HG02798 (cell line): Measurements from ENCODE around the gene CABYR.

Experiments
- ATAC-seq: cut with Tn5 transposase; IDR thresholded peaks from one replicate; pipeline ENCODE4 v1.9.1; 2021; ENCODE audit warnings: mild to moderate bottlenecking; ENCODE audit not compliant: unreplicated experiment, poor library complexity

CABYR gene, protein sequence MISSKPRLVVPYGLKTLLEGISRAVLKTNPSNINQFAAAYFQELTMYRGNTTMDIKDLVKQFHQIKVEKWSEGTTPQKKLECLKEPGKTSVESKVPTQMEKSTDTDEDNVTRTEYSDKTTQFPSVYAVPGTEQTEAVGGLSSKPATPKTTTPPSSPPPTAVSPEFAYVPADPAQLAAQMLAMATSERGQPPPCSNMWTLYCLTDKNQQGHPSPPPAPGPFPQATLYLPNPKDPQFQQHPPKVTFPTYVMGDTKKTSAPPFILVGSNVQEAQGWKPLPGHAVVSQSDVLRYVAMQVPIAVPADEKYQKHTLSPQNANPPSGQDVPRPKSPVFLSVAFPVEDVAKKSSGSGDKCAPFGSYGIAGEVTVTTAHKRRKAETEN

DNA sequence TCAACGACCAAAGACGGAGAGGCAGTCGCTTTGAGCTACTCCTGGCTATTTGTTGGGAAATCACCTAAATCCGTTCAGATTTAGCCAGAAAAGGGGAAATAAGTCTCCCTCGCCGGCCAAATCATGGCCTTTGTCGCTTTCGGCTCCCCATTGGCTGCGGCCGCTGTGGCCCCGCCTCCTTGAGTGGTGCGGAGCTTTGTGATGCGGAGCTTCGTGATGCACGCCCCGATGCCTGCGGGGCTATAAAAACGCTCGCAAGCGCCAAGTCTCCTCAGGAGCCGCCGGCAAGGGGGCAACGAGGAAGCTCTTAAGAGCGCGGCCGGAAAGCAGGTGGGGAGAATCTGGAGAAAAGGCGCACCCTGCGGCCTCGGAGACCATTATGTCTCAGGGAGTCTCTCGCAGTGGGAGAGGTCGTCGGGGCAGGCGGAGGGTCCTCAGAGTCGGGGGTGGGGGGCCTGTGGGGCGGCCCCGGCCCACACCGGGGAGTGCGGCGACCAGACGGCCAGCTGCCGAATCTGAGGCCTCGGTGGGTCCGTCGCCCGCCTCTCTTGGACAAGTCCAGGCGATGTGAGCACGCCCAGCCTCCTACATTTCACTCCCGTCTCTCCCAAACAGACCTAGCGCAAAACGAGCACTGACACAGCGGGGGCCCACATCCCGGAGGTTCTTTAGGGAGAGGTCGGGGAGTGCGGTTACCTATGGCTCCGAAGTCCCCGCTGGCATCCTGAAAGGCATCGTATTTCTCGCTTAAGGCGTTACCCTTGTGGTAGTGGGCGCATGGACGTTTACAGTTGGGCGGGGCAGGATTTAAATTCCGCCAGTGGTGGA is at the start of gene CABYR:
Gene CABYR (plus strand): TSS at position 274 of the 828 bp plus-strand sequence. CDS start 4,053 bp downstream, outside the sequence.
- peak; percentile 95 for ATAC-seq

DNA sequence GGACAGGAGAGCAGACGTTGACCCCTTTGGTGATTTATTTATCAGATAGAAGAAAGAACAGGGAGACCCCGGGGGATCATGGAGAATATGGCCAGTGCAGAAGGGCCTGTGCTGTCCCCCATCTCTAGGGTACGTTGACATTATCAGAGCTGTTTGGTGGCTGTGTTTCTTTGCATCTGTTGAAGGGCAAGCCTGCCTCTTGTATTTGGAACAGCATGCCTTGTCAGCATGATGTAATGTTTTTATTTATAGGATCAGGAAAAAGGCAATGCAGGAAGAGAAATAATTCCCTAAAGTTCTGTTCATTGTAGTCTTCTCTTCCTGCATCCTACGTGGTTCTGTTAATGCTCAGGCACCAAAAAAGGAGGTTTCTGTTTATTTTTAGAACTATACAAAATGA is 49.8 kb upstream of the CABYR start:
- ATAC-seq: no peak

DNA sequence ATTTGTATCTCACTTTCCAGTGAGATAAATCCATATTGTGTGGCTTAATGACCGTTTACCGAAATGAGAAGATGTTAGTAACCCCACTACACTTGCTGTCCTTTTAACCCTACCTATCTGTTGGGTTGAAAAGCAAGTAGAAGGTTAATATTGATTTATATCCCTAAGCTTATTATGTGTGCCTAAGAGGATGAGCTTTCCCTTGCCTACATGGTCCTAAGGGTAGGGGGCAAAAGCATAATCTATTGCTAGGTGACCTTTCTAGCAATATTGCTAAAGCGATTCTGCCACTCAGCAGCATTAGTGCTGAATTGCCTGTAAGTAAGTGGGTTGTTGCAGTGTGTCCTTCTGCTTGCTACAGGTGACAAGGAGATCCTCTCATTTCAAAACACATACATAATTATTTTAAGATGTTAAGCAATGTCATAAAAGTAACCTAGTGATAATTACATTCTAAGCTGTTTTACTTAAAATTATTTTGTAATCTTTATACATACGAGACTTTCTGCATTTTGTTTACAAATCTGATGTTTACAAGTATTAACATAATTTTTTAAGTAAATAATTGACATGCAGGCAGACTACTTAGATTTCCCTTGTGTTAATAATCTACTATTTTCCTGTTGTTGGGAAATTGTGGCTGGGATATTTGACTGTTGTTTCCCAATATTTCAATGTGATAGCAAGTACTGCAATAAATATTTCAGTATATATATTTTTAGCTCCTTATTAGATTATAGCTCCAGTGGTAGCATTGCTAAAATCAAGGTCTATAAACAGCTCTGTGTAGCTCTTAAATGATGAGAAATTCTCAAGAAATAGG is 49.1 kb upstream of the CABYR start:
- no peak for ATAC-seq

DNA sequence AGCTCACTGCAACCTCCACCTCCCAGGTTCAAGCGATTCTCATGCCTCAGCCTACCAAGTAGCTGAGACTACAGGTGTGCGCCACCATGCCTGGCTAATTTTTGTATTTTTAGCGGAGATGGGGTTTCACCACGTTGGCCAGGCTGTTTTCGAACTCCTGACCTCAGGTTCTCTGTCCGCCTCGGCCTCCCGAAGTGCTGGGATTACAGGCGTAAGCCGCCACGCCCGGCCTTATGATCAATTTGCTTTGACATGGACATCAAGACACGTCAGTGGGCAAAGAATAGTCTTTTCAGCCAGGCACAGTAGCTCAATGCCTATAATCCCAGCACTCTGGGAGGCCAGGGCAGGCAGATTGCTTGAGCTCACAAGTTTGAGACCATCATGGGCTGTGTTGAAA is 48.0 kb upstream of the CABYR start:
- no peak for ATAC-seq

DNA sequence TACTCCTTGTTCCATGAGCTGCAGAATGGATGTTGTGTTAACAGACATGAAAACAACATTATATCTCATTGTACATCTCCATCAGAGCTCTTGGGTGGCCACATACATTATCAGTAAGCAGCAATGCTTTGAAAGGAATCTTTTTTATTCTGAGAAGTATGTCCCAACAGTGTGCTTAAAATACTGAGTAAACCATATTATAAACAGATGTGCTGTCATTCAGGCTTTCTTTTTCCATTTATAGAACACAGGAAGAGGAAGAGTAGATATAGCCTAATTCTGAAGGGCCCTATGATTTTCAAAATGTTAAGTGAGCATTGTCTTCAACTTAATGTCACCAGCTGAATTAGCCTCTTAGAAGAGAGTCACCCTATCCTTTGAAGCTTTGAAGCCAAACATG is 44.3 kb upstream of the CABYR start:
- ATAC-seq: no peak

DNA sequence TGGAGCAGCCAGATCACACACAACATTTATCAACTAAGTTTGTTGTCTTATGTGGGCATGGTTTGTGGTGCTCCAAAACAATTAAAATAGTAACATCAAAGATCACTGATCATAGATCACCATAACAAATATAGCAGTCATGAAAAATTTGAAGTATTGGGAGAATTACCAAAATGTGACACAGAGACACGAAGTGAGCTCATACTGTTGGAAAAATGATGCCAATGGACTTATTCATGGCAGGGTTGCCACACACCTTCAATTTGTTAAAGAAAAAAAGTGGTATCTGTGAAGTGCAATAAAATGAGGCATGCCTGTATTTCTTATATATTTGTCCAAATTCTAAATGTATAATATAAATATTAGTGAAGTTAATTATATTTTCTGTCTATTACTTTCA is 42.9 kb upstream of the CABYR start:
- ATAC-seq: no peak

DNA sequence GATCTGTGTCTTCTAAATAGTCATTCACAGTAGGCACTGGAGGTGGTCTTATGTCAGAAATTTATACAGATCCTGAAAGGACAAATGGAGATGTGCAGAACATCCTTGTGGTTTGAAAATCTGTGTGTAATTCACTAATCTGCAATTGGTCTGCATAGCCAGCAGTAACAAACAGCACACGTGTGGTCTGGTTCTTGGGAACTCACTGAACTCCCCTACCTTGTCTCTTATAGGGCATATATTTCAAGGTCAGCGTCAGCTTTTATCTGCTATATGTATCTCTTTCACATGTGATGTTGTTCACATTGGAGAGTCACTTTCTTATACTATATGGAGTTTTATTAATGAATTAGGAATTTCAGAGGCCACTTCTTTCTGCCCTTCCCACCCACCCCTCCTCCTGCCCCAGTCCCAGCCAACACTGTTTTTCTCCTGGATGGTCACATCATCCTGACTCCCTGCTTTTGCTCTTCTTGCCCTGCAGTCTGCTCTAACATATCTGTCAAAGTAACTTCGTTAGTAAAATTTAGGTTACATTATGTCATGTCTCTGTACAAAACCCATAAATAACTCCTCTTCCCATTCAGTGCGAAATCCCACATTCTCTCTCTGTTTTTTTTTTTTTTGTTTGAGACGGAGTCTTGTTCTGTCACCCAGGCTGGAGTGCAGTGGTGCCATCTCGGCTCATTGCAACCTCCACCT is 35.4 kb upstream of the CABYR start:
- no peak for ATAC-seq

DNA sequence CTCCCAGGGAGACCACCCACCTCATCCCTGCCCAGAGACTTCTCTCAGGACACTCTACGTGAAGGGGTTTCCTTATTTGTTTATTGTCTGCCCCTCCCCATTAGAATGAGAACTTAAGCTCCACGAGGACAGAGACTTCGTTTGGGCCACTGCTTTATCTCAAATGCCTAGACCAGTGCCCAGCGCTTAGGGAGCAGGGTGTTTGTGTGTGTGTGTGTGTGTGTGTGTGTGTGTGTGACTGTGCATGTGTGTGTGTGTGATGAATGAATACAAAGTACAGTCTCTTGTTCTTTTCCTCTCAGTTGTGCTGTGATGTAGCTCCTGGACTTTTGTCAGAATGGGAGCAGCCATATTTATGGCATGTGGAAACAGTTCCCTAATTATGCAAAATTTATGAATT is 34.4 kb upstream of the CABYR start:
- no peak for ATAC-seq

DNA sequence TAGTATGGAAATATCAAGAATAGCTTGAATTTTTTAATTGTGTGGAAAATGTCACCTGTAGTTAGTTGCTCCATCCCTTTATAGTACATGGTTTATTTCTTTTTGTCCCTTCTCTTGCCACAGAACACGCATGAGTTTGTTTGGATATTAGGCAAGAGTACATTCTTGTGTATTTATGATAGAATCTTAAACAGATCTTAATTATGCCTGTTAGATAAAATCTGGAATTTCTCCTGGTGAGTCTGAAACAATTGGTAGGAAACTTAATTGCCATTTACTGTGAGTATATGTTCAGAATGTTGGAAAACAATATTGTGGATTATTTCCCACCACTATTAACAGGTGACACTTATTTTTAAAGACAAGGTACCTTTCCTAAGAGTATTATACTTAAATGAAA is 30.2 kb upstream of the CABYR start:
- no peak for ATAC-seq

DNA sequence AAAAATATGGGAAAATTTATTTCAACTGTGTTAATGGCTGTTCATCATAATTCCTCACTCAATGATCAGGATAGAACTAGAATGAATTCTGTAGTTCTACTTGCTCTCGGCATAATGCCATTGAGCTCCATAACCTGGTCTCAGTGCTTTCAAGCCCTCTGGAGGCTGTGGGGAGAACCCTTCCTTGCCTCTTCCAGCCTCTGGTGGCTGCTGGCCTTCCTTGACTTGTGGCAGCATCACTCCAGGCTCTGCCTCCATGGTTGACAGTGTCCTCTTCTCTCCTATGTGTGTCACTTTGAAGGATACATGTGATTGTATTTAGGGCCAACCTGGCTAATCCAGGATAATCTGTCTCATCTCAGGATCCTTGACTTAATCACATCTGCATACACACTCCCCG is 26.9 kb upstream of the CABYR start:
- ATAC-seq: no peak

DNA sequence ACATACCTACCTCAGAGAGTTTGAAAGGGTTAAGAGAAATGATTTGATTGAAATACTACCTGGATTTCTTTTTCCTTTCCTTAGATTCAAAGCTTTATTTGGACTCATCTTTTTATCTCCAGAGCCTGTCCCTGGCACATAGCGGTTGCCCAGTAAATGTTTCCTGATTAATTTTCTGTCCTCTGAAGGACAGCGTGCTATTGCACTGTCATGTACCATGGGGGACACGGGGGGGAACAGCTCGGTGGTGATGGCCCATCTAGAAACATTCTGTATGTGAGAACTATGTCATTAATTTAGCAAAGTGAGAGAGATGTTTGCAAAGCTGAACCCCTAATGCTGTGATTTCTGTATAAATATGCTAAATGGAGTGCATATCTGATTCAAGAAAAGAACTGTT is 26.4 kb upstream of the CABYR start:
- no peak for ATAC-seq

DNA sequence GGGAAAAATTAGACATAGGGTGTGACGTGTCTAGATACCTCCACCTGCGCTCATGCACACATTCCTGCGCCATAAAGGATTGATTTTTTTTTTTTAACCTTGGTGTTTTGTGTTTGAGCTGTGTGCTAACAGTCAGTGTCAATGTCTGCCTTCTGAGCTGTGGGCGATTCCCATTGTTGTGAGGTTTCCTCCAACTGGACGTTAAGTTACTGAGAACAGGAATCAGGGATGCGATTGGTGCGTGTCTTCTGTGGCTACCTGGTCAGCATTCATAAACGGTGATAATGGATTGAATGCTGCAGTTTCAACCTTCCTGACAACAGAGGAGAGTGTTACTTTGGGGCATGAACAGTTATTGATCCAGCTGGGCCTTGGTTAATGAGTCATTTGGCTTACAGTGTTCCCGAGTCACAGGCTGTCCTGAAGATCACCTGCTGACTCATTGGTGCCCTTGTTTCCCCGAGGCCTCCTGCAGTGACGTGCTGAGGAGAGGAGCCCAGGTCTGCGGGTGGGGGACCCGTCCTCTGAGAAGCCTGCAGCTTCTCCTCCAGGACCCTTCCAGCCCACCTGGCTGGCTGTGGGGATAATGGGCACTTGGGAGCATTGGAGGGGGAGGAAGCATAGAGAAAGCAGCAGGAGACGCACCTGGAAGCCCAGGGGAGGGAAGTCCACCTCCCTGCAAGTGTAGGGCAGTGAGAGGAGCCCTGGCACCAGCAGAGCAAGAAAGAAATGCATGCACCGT is 25.8 kb upstream of the CABYR start:
- ATAC-seq: no peak

DNA sequence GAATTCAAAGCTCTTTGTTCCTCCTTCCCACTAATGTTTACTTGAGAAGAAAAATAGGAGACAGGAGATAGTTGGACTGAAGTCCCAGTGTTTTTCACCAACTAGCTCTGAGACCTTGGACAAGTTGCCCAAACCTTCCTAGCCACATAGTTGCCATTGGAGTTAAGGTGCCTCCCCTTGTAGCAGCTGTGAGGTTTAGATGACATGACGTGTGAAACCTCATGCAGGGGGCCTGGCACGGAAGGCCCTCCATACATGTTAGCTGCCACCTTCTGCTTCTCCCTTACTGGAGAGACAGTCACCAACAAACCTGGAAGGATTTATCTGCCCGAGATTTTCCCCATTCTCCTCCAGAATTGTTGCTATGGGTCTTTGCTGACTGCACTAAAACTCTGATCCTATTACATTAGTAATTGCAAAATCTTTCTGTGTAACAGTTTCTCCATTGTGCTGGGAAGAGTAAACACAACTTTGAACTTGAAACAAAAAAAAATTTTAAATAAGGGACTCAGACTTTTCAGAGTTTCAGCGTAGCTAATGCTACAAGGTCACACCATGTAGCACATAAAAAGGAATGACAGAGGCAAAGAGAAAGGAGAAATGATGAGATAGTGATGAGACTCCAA is 23.8 kb upstream of the CABYR start:
- ATAC-seq: no peak

DNA sequence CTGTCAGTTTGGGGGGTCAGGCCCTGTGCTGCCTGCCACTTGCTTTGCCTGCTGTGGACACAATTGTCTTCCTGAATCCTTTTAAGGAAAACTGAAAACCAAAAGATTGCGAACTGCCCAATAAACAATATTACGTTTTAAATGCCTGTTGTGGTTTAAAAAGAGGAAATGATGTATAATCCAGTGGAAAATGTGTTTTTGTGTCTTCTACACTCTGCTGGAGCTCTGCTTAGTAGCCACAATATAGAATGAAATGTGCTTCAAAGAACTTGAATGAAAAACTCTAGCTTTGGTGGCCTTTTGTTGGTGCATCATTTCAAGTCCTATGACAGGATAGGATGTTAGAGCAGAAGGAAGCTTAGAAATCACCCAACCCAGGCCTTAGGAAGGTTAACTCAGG is 23.2 kb upstream of the CABYR start:
- ATAC-seq: no peak

DNA sequence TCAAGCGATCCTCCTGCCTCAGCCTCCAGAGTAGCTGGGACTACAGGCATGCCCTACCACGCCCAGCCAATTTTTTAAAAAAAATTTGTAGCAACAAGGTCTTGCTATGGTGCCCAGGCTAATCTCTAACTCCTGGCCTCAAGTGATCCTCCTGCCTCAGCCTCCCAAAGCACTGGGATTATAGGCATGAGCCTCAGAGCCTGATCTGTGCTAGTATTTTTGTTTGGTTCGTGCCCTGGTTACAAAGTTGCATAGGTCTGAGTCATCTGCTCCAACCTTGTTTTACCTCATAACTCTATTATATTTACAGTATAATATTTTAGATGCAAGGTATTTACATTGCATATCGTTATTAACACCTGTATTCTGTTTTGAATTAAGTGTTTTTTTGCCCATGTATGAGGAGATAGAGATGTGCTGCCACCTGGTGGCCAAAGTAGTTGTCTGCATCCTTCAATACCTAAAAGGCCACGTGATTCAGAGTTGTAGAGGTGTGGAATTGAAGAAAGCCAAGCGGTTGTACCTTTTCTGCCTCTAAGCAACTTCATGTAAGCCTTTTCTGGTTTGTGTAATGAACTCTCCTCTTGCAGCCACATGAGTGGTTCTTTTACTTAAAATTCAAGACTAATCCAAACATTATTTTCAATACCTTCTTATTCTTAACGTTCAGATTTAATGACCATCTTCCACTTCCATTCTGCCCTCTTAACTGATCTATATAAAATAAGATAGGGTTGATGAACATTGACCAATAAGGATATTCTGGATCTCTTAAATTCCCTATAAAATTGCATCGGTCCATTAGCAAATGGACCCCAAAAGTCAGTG is 19.9 kb upstream of the CABYR start:
- peak; percentile 71 for ATAC-seq

DNA sequence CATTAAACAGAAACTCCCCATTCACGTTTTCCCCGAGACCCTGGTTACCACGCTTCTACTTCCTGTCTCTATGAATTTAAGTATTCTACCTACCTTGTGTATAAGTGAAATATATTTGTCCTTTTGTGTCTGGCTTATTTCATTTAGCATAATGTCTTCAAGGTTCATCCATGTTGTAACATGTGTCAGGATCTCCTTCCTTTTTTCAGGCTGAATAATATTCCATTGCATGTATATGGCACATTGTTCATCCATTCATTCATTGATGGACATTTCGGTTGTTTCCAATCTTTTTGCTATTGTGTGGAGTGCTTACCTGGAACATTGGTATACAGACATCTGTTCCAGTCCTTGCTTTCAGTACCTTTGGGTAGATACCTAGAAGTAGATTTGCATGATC is 18.2 kb upstream of the CABYR start:
- no peak for ATAC-seq

DNA sequence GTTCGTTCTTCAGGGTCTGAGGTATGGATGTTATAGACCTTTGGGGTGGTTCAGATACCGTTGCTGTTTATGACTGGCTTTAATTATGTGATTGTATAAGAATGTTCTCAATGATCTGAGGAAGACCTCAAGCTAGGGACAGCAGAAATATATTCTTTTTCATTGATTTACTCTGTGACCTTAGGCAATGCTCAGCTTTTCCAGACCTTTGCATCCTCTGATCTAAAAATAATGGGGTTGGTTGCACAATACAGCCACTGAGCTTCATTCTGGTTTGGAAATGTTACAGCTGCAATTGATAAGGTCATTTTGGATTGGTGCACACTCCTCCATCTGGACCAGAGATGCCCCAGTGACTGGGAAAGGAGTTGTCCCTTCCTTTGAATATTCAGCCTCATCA is 17.2 kb upstream of the CABYR start:
- ATAC-seq: no peak
